ENCODE measurements around the gene FUCA1. TPM values are rescaled to one million over a fixed set of nuclear protein-coding genes. Genes with fewer than 3 reads are reported as not detected.

The FUCA1 gene
- total RNA-seq, 3 donors from 2014 or later, result 82.2 to 171 (median 159) TPM

GRCh38 chr1:23797478-23798448 is 70.3 kb downstream of the FUCA1 start:
- Histone ChIP-seq H3K4me3 (no peak overlapping the region), H3K9me3 (no peaks in the 10 kb centered on the region), H3K36me3 (ENCODE audit: low read depth) (no peaks in the 10 kb centered on the region), H3K4me1 (ENCODE audit: low read depth) (peaks cover 34% of the 10 kb centered on the region)
- no peak for DNase-seq
- TF ChIP-seq, protein P1, sequence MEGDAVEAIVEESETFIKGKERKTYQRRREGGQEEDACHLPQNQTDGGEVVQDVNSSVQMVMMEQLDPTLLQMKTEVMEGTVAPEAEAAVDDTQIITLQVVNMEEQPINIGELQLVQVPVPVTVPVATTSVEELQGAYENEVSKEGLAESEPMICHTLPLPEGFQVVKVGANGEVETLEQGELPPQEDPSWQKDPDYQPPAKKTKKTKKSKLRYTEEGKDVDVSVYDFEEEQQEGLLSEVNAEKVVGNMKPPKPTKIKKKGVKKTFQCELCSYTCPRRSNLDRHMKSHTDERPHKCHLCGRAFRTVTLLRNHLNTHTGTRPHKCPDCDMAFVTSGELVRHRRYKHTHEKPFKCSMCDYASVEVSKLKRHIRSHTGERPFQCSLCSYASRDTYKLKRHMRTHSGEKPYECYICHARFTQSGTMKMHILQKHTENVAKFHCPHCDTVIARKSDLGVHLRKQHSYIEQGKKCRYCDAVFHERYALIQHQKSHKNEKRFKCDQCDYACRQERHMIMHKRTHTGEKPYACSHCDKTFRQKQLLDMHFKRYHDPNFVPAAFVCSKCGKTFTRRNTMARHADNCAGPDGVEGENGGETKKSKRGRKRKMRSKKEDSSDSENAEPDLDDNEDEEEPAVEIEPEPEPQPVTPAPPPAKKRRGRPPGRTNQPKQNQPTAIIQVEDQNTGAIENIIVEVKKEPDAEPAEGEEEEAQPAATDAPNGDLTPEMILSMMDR (IDR thresholded peaks at IDR 0.05), result no peak
- intact Hi-C loops (cut with DNase I, micrococcal nuclease), result no loop called here
- ATAC-seq, result no peak

GRCh38 chr1:23796466-23797271 is 71.4 kb downstream of the FUCA1 start:
- peak; percentile 60 to 67 (median 65) for DNase-seq
- no peaks in the 10 kb centered on the region for H3K9me3 ChIP-seq
- TF ChIP-seq, protein P1 (IDR thresholded peaks at IDR 0.05), result no peak
- H3K4me3 ChIP-seq, result no peak overlapping the region
- intact Hi-C loops (cut with DNase I, micrococcal nuclease), result no loop called here
- no peaks in the 10 kb centered on the region for H3K36me3 ChIP-seq (ENCODE audit: low read depth)
- peaks cover 43% of the 10 kb centered on the region for H3K4me1 ChIP-seq (ENCODE audit: low read depth)
- ATAC-seq, result peak; percentile 4

DNA sequence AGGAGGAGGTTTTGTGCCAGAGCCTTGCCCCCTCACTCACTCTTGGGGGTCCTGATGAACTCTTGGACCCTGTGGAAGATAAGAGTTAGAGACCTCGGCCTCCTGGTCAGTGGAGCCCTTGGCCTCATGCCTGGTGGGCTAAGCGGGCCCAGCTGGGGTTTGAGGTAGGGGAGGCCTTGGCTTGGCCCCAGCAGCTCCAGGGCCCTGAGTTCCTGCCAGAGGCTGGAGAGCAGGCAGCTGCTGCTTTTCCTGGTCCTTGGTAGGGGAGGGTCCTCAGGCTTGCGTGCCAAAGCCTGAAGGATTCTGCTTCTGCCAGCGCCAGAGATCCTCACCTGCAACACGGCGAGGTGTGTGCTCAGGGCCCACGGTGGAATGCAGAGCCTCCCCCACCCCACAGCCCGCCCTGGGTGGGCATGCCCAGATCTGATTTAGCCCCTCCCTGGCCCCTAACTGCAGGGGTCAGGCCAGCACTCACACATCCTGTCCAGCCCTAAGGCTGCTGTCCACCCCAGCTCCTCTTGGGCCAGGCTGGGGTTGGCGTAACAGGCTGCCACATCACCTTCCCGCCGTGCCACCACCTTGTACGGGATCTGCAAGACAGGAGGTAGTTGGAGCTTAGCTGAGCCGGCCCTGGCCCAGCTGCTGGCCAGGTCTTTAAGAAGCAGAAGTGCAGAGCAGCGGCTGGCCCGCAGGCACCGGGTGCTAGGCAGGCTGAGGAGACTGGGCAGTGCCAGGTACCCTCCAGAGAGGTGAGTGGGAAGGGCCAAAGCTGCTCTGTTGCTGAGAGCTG is 72.2 kb downstream of the FUCA1 start:
- Histone ChIP-seq H3K9me3 (no peaks in the 10 kb centered on the region), H3K4me3 (no peak overlapping the region), H3K4me1 (ENCODE audit: low read depth) (peaks cover 37% of the 10 kb centered on the region), H3K36me3 (ENCODE audit: low read depth) (no peaks in the 10 kb centered on the region)
- intact Hi-C loops (cut with DNase I, micrococcal nuclease), result no loop called here
- peak in 1 of 3 donors; percentile 57 for DNase-seq
- TF ChIP-seq, protein P1 (IDR thresholded peaks at IDR 0.05), result no peak
- no peak for ATAC-seq

Other genes starting within 250 kb of the FUCA1 start
- 100 to 1,000 TPM; 729 to 882 (median 820) TPM for gene RPL11, start 176.5 kb downstream of the FUCA1 start, total RNA-seq
- 10 to 100 TPM; 32.9 to 35.5 (median 35.1) TPM for gene ELOA, start 124.8 kb downstream of the FUCA1 start, total RNA-seq
- gene PITHD1, start 89.9 kb downstream of the FUCA1 start, total RNA-seq, result 10 to 100 TPM; 38.9 to 53.2 (median 39.6) TPM
- 10 to 100 TPM; 49.9 to 89.0 (median 88.0) TPM for gene LYPLA2, start 77.1 kb downstream of the FUCA1 start, total RNA-seq
- gene GALE, start 67.5 kb downstream of the FUCA1 start, total RNA-seq, result 100 to 1,000 TPM in 2 of 3 donors, 10 to 100 TPM in 1; 55.7 to 156 (median 127) TPM
- 10 to 100 TPM; 45.2 to 83.4 (median 62.6) TPM for gene HMGCL, start 42.9 kb downstream of the FUCA1 start, total RNA-seq
- gene CNR2, start 45.1 kb upstream of the FUCA1 start, total RNA-seq, result under 1 TPM; 0.06 to 0.19 (median 0.17) TPM
- gene PNRC2, start 91.5 kb upstream of the FUCA1 start, total RNA-seq, result 100 to 1,000 TPM; 116 to 137 (median 121) TPM
- gene SRSF10, start 112.0 kb upstream of the FUCA1 start, total RNA-seq, result 10 to 100 TPM; 85.8 to 98.0 (median 94.0) TPM
- 1 to 10 TPM; 2.6 to 3.4 (median 2.7) TPM for gene MYOM3, start 243.8 kb upstream of the FUCA1 start, total RNA-seq